ENCODE results near the gene ATE1. TPM values are rescaled to one million over a fixed set of nuclear protein-coding genes. Genes with fewer than 3 reads are reported as not detected.
"Not testable (repeated sequence)": the region's sequence is repeated elsewhere in the genome, so short reads cannot be mapped to it uniquely, and the experiment has no call there.

ATE1 gene
- total and polyA plus RNA-seq, 2 donors, result 17.7 to 62.7 TPM

- 20% methylated on average over 2 of the region's 2 CpGs for WGBS
- H3K36me3 ChIP-seq (ENCODE audit: insufficient read depth), result no peaks in the 10 kb centered on the region
- DNase-seq (ENCODE audit: extremely low spot score), result no peak
- no peak overlapping the region for H3K27ac ChIP-seq (ENCODE audit: low read depth)
- H3K4me1 ChIP-seq (ENCODE audit: insufficient read depth), result no peaks in the 10 kb centered on the region
- no peak overlapping the region for H3K4me3 ChIP-seq (ENCODE audit: low read depth, low read length)
These were observed 21.2 kb upstream of the ATE1 start for GRCh38 chr10:121949049-121949448.

- H3K36me3 ChIP-seq (ENCODE audit: insufficient read depth), result no peaks in the 10 kb centered on the region
- DNase-seq (ENCODE audit: extremely low spot score), result no peak
- no peak overlapping the region for H3K4me3 ChIP-seq (ENCODE audit: low read depth, low read length)
- H3K27ac ChIP-seq (ENCODE audit: low read depth), result no peak overlapping the region
- H3K4me1 ChIP-seq (ENCODE audit: insufficient read depth), result no peaks in the 10 kb centered on the region
- WGBS, result 75% methylated on average over 7 of the region's 7 CpGs
These were observed 19.8 kb upstream of the ATE1 start for GRCh38 chr10:121947343-121948330.

- DNase-seq (ENCODE audit: extremely low spot score), result no peak
- WGBS, result 54% methylated on average over 2 of the region's 2 CpGs
- H3K27ac ChIP-seq (ENCODE audit: low read depth), result no peak overlapping the region
These were observed 15.1 kb upstream of the ATE1 start for GRCh38 chr10:121942749-121943416.

DNA sequence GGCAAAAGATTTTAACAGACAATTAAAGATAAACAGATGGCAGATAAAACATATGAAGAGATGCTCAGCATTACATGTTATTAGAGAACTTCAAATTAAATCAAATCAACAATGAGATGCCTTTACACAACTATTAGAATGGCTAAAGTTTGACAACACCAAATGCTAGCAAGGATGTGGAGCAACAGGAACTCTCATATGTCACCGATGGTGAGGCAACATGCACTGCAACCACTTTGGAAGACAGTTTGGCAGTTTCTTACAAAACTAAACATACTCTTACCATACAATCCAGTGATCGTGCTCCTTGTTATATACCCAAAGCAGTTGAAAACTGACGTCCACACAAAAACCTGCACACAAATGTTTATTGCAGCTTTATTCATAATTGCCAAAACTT lies 13.7 kb upstream of the ATE1 start:
- Histone ChIP-seq H3K4me1 (ENCODE audit: insufficient read depth) (no peaks in the 10 kb centered on the region), H3K4me3 (ENCODE audit: low read depth, low read length) (no peak overlapping the region), H3K36me3 (ENCODE audit: insufficient read depth) (no peaks in the 10 kb centered on the region), H3K27ac (ENCODE audit: low read depth) (no peak overlapping the region)
- 82% methylated on average over 3 of the region's 3 CpGs for WGBS
- no peak for DNase-seq (ENCODE audit: extremely low spot score)

More at GRCh38 chr10:121942749-121943416, 15.1 kb upstream of the ATE1 start:
- Histone ChIP-seq H3K4me1 (ENCODE audit: insufficient read depth) (no peaks in the 10 kb centered on the region), H3K36me3 (ENCODE audit: insufficient read depth) (no peaks in the 10 kb centered on the region), H3K4me3 (ENCODE audit: low read depth, low read length) (no peak overlapping the region)

DNA sequence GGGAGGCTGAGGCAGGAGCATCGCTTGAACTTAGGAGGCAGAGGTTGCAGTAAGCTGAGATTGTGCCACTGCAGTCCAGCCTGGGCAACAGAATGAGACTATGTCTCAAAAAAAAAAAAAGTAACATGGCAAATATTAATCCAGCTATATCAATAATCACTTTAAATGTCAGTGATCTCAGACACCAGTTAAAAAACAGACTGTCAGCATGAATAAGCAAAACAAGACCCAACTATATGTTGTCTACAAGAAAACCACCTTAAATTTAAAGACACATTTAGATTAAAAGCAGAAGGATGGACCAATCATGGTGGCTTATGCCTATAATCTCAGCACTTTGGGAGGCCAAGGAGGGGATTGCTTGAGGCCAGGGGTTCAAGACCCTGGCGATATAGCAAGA lies 8.5 kb upstream of the ATE1 start:
- H3K27ac ChIP-seq (ENCODE audit: low read depth), result no peak overlapping the region
- H3K4me3 ChIP-seq (ENCODE audit: low read depth, low read length), result no peak overlapping the region
- H3K4me1 ChIP-seq (ENCODE audit: insufficient read depth), result no peaks in the 10 kb centered on the region
- no peak for DNase-seq (ENCODE audit: extremely low spot score)
- WGBS, result 98% methylated on average over 2 of the region's 2 CpGs
- H3K36me3 ChIP-seq (ENCODE audit: insufficient read depth), result no peaks in the 10 kb centered on the region

- H3K36me3 ChIP-seq (ENCODE audit: insufficient read depth), result no peaks in the 10 kb centered on the region
- no peak for DNase-seq (ENCODE audit: extremely low spot score)
- H3K4me3 ChIP-seq (ENCODE audit: low read depth, low read length), result no peak overlapping the region
- no peaks in the 10 kb centered on the region for H3K4me1 ChIP-seq (ENCODE audit: insufficient read depth)
- H3K27ac ChIP-seq (ENCODE audit: low read depth), result no peak overlapping the region
- WGBS, result 27% methylated on average over 7 of the region's 7 CpGs
These were observed 7.9 kb upstream of the ATE1 start for GRCh38 chr10:121935702-121936101.

DNA sequence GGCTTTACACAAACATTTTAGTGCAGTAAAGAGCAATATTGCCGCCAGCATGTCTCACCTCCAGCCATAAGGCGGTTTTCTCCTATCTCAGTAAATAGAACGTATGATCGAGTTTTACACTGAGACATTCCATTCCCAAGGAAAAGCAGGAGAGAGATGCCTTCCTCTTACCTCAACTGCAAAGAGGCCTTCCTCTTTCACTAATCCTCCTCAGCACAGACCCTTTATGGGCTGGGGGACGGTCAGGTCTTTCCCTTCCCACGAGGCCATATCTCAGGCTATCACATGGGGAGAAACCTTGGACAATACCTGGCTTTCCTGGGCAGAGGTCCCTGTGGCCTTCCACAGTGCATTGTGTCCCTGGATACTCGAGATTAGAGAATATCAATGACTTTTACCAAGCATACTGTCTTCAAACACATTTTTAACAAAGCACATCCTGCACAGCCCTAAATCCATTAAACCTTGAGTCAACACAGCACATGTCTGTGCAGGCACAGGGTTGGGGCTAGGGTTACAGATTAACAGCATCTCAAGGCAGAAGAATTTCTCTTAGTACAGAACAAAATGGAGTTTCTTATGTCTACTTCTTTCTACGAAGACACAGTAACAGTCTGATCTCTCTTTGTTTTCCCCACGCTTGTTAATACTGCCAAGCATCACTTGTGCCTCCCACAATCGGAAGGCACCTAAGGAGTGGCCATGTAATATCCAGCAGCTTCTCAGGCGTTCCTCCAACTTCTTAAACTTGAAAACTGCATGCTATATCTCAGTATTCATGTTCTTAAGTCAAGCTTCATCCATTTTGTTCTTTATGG lies 2.6 kb upstream of the ATE1 start:
- not testable (repeated sequence) for H3K4me3 ChIP-seq (ENCODE audit: low read depth, low read length); H3K36me3 ChIP-seq (ENCODE audit: insufficient read depth); H3K27ac ChIP-seq (ENCODE audit: low read depth); H3K4me1 ChIP-seq (ENCODE audit: insufficient read depth); DNase-seq (ENCODE audit: extremely low spot score)
- WGBS, result 57% methylated on average over 11 of the region's 11 CpGs

DNA sequence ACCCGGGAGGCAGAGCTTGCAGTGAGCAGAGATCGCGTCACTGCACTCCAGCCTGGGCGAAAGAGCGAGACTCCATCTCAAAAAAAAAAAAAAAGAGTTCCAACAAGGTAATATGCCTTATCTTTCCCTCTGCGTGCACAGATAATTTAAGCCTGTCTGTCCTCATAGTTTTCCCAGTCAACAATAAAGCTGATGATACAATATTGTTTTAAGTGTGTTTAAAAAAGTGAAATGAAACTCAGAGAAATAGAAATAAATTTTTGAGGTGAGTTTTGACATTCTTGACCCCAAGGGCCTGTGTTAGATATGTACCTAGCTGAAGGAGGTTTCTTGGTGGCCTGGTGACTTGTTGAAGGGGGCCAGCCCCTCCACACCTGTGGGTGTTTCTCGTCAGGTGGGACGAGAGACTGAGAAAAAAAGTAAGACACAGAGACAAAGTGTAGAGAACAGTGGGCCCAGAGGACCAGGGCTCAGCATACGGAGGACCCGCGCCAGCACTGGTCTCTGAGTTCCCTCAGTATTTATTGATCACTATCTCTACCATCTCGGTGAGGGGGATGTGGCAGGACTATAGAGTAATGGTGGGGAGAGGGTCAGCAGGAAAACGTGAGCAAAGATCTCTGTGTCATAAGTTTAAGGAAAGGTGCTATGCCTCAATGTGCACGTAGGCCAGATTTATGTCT lies 1.9 kb upstream of the ATE1 start:
- WGBS, result 73% methylated on average over 14 of the region's 14 CpGs

GRCh38 chr10:121928528-121928884 lies 675 bp upstream of the ATE1 start:
- DNase-seq (ENCODE audit: extremely low spot score), result no peak
- WGBS, result 1% methylated on average over 20 of the region's 20 CpGs
- Histone ChIP-seq H3K4me3 (ENCODE audit: low read depth, low read length) (peak overlapping the region; percentile 88), H3K36me3 (ENCODE audit: insufficient read depth) (no peaks in the 10 kb centered on the region), H3K4me1 (ENCODE audit: insufficient read depth) (no peaks in the 10 kb centered on the region), H3K27ac (ENCODE audit: low read depth) (peak overlapping the region; percentile 99)

More for the DNA sequence above, 1.9 kb upstream of the ATE1 start:
- H3K4me1 ChIP-seq (ENCODE audit: insufficient read depth); H3K27ac ChIP-seq (ENCODE audit: low read depth); H3K4me3 ChIP-seq (ENCODE audit: low read depth, low read length); H3K36me3 ChIP-seq (ENCODE audit: insufficient read depth); DNase-seq (ENCODE audit: extremely low spot score): not testable (repeated sequence)

DNA sequence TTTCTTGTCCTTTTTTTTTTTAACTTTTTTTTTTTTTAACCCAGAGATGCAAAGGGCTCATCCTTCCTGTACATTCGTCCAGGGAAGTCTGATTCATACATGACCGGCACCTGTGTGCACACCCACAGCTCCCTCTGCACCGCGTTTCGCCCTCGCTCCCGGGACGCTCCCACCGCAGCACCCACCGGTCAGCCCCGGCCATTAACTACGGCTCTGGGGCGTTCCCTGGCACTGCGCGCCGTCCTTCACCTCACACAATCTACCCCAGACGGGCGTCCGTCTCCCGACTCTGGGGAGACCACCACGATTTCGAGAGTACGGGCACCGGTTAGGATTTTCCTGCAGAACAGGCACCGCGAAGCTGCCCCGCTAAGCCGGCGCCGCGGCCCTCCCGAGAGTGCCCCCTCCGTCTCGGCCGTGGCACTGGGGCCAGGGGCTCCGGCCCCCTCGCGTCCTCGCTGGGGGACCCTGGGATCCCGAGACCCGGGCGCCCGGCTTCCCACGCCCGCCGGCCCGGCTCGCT lies 452 bp downstream of the ATE1 start:
- under 1% methylated on average over 48 of the region's 48 CpGs for WGBS
- Histone ChIP-seq H3K27ac (ENCODE audit: low read depth) (peak overlapping the region; percentile 99), H3K36me3 (ENCODE audit: insufficient read depth) (no peaks in the 10 kb centered on the region), H3K4me3 (ENCODE audit: low read depth, low read length) (peak overlapping the region; percentile 88), H3K4me1 (ENCODE audit: insufficient read depth) (no peaks in the 10 kb centered on the region)
- no peak for DNase-seq (ENCODE audit: extremely low spot score)

- H3K27ac ChIP-seq (ENCODE audit: low read depth), result peak overlapping the region; percentile 66
- 1% methylated on average over 20 of the region's 20 CpGs for WGBS
- DNase-seq (ENCODE audit: extremely low spot score), result no peak
These were observed 1.0 kb downstream of the ATE1 start for GRCh38 chr10:121926671-121927317.

DNA sequence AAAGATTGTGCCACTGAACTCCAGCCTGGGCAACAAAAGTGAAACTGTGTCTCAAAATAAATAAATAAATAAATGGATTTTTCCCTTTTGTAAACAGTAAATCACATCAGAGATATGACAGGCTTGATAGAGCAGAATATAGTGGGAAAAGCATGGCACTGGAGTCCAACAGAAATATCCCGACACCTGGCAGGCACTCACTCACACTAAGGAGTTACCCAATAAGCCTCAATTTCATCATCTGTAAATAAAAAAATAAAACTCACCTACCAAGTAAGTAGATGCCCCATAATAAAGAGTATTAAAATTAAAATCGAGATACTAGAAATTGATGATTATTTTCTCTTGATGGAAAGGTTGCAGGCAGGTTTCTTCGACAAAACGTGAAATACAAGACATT lies 1.7 kb downstream of the ATE1 start:
- H3K27ac ChIP-seq (ENCODE audit: low read depth), result no peak overlapping the region
- 85% methylated on average over 4 of the region's 4 CpGs for WGBS

More at GRCh38 chr10:121926671-121927317, 1.0 kb downstream of the ATE1 start:
- H3K4me1 ChIP-seq (ENCODE audit: insufficient read depth), result no peaks in the 10 kb centered on the region
- H3K4me3 ChIP-seq (ENCODE audit: low read depth, low read length), result peak overlapping the region; percentile 88
- H3K36me3 ChIP-seq (ENCODE audit: insufficient read depth), result no peaks in the 10 kb centered on the region

More for the DNA sequence above, 1.7 kb downstream of the ATE1 start:
- H3K4me1 ChIP-seq (ENCODE audit: insufficient read depth), result no peaks in the 10 kb centered on the region
- no peak for DNase-seq (ENCODE audit: extremely low spot score)
- no peaks in the 10 kb centered on the region for H3K36me3 ChIP-seq (ENCODE audit: insufficient read depth)
- no peak overlapping the region for H3K4me3 ChIP-seq (ENCODE audit: low read depth, low read length)

Measured in urinary bladder (tissue), 4 donors.